ENCODE measurements around the gene ZNF423. TPM values are rescaled to one million over a fixed set of nuclear protein-coding genes. Genes with fewer than 3 reads are reported as not detected.

The ZNF423 gene
- polyA plus RNA-seq, 1 donor from 2014 or later: 4.5 TPM

DNA sequence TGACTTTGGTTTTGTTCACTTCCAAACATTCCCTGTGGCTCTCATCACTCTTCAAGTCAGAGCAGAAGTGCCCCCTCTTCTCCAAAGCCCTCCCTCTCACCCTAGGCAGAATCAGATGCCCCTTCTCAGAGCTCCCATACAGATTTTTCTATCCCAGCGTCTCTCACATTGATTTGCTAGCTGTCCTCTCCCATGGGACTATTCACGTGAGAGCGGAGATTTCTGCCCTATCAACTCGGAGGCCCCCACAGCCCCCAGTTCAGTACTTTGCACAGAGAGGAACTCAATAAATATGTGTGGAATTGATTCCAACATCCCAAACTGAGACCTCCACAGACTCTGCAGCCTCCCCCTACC lies 299.7 kb downstream of the ZNF423 start:
- Histone ChIP-seq H3K4me3 (ENCODE audit: low read length) (no peak overlapping the region), H3K27ac (ENCODE audit: low read length) (no peak overlapping the region), H3K9me3 (ENCODE audit: low read length) (no peaks in the 10 kb centered on the region), H3K79me2 (replicated peaks; ENCODE audit: insufficient read depth, low read length) (peaks cover 3% of the 10 kb centered on the region), H3K9ac (ENCODE audit: low read length) (no peak overlapping the region), H3K36me3 (ENCODE audit: insufficient read depth, low read length) (no peaks in the 10 kb centered on the region), H3K9me2 (ENCODE audit: insufficient read depth, low read length) (no peaks in the 10 kb centered on the region), H3K27me3 (ENCODE audit: insufficient read depth, low read depth, low read length) (no peaks in the 10 kb centered on the region), H4K20me1 (ENCODE audit: insufficient read depth) (no peaks in the 10 kb centered on the region), H3F3A (ENCODE audit: insufficient read depth, low read length, poor library complexity, severe bottlenecking) (no peaks in the 10 kb centered on the region), H2AFZ (ENCODE audit: low read depth, low read length) (no peak overlapping the region), H3K4me2 (ENCODE audit: low read length) (no peak overlapping the region)
- TF ChIP-seq MXI1 (conservative IDR thresholded peaks at IDR 0.05; ENCODE audit: poor library complexity, severe bottlenecking) (no peak), EZH2 (IDR thresholded peaks at IDR 0.05; ENCODE audit: borderline replicate concordance, insufficient read depth, low read length, poor library complexity, severe bottlenecking) (no peak), RAD21 (conservative IDR thresholded peaks at IDR 0.05) (no peak), POLR2AphosphoS5 (IDR thresholded peaks at IDR 0.05) (no peak), EP300 (conservative IDR thresholded peaks at IDR 0.05; ENCODE audit: poor library complexity, severe bottlenecking) (no peak), SMC3 (conservative IDR thresholded peaks at IDR 0.05; ENCODE audit: poor library complexity) (no peak), TAF1 (IDR thresholded peaks at IDR 0.05; ENCODE audit: low read depth) (no peak)
- TF ChIP-seq, protein P1, sequence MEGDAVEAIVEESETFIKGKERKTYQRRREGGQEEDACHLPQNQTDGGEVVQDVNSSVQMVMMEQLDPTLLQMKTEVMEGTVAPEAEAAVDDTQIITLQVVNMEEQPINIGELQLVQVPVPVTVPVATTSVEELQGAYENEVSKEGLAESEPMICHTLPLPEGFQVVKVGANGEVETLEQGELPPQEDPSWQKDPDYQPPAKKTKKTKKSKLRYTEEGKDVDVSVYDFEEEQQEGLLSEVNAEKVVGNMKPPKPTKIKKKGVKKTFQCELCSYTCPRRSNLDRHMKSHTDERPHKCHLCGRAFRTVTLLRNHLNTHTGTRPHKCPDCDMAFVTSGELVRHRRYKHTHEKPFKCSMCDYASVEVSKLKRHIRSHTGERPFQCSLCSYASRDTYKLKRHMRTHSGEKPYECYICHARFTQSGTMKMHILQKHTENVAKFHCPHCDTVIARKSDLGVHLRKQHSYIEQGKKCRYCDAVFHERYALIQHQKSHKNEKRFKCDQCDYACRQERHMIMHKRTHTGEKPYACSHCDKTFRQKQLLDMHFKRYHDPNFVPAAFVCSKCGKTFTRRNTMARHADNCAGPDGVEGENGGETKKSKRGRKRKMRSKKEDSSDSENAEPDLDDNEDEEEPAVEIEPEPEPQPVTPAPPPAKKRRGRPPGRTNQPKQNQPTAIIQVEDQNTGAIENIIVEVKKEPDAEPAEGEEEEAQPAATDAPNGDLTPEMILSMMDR (IDR thresholded peaks at IDR 0.05; ENCODE audit: poor library complexity, severe bottlenecking): no peak
- TF ChIP-seq, protein P2, sequence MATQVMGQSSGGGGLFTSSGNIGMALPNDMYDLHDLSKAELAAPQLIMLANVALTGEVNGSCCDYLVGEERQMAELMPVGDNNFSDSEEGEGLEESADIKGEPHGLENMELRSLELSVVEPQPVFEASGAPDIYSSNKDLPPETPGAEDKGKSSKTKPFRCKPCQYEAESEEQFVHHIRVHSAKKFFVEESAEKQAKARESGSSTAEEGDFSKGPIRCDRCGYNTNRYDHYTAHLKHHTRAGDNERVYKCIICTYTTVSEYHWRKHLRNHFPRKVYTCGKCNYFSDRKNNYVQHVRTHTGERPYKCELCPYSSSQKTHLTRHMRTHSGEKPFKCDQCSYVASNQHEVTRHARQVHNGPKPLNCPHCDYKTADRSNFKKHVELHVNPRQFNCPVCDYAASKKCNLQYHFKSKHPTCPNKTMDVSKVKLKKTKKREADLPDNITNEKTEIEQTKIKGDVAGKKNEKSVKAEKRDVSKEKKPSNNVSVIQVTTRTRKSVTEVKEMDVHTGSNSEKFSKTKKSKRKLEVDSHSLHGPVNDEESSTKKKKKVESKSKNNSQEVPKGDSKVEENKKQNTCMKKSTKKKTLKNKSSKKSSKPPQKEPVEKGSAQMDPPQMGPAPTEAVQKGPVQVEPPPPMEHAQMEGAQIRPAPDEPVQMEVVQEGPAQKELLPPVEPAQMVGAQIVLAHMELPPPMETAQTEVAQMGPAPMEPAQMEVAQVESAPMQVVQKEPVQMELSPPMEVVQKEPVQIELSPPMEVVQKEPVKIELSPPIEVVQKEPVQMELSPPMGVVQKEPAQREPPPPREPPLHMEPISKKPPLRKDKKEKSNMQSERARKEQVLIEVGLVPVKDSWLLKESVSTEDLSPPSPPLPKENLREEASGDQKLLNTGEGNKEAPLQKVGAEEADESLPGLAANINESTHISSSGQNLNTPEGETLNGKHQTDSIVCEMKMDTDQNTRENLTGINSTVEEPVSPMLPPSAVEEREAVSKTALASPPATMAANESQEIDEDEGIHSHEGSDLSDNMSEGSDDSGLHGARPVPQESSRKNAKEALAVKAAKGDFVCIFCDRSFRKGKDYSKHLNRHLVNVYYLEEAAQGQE (IDR thresholded peaks at IDR 0.05; ENCODE audit: borderline replicate concordance): no peak

DNA sequence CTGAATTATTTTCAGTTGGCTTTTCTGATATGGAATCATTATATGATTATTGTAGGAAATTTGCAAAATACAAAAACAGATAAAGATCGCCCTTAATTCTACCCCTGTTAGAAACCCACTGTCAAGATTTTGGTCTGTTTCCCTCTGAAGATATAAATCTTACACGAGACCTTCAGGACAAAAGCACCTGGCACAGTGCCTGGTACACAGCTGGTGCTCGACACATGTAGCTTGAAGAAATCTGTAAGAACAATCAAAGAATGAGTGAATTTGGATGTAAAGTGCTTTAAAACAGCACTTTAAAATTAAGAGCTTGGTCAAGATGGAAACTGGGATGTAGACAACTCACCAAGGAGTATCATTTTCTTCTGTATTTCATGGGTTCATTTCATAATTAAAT lies 301.2 kb downstream of the ZNF423 start:
- Histone ChIP-seq H3K4me3 (ENCODE audit: low read length) (no peak overlapping the region), H3K9ac (ENCODE audit: low read length) (no peak overlapping the region), H3K9me2 (ENCODE audit: insufficient read depth, low read length) (no peaks in the 10 kb centered on the region), H3K36me3 (ENCODE audit: insufficient read depth, low read length) (no peaks in the 10 kb centered on the region), H3F3A (ENCODE audit: insufficient read depth, low read length, poor library complexity, severe bottlenecking) (no peaks in the 10 kb centered on the region), H3K27ac (ENCODE audit: low read length) (no peak overlapping the region), H4K20me1 (ENCODE audit: insufficient read depth) (no peaks in the 10 kb centered on the region), H3K79me2 (replicated peaks; ENCODE audit: insufficient read depth, low read length) (peaks cover 3% of the 10 kb centered on the region), H3K9me3 (ENCODE audit: low read length) (no peaks in the 10 kb centered on the region), H3K27me3 (ENCODE audit: insufficient read depth, low read depth, low read length) (no peaks in the 10 kb centered on the region), H2AFZ (ENCODE audit: low read depth, low read length) (no peak overlapping the region), H3K4me2 (ENCODE audit: low read length) (no peak overlapping the region)
- TF ChIP-seq SMC3 (conservative IDR thresholded peaks at IDR 0.05; ENCODE audit: poor library complexity): no peak
- no peak for TF ChIP-seq TAF1 (IDR thresholded peaks at IDR 0.05; ENCODE audit: low read depth)
- no peak for TF ChIP-seq EZH2 (IDR thresholded peaks at IDR 0.05; ENCODE audit: borderline replicate concordance, insufficient read depth, low read length, poor library complexity, severe bottlenecking)
- TF ChIP-seq, protein P1 (IDR thresholded peaks at IDR 0.05; ENCODE audit: poor library complexity, severe bottlenecking): no peak
